Activated T-helper 17 cell treated with anti-CD3 and anti-CD28 coated beads, Interleukin-2, amount 50 U/mL, for 72 hours (primary cell): Measurements from ENCODE around the gene FOXN3. TPM values are rescaled to one million over a fixed set of nuclear protein-coding genes. Genes with fewer than 3 reads are reported as not detected.
"Not testable (repeated sequence)": the region's sequence is repeated elsewhere in the genome, so short reads cannot be mapped to it uniquely, and the experiment has no call there.

Source experiments
- ATAC-seq: fragments of 150-1000 bp; cut with Tn5 transposase; replicated peaks from 2 replicates; pipeline ENCODE4 v1.10.0; 2021; ENCODE audit warnings: mild to moderate bottlenecking, moderate library complexity
- H3K27ac Mint-ChIP-seq: one replicate; pipeline ENCODE4 v1.8.0; 2022; ENCODE audit warnings: mixed read lengths
- H3K27me3 Mint-ChIP-seq: one replicate; pipeline ENCODE4 v1.8.0; 2022; ENCODE audit warnings: mixed read lengths
- H3K36me3 Mint-ChIP-seq: one replicate; pipeline ENCODE4 v1.8.0; 2022; ENCODE audit warnings: low read depth, mild to moderate bottlenecking, mixed read lengths
- H3K4me1 Mint-ChIP-seq: one replicate; pipeline ENCODE4 v1.8.0; 2022; ENCODE audit warnings: mixed read lengths
- H3K4me3 Mint-ChIP-seq: one replicate; pipeline ENCODE4 v1.8.0; 2022; ENCODE audit warnings: mild to moderate bottlenecking, mixed read lengths
- H3K9me3 Mint-ChIP-seq: one replicate; pipeline ENCODE4 v1.8.0; 2022; ENCODE audit warnings: mixed read lengths
- total RNA-seq, 2 donors: library from RNA; stranded (reverse); gene quantifications; one replicate each; pipeline ENCODE4 v1.2.3, GENCODE V29; 2022

Gene FOXN3
- total RNA-seq, 2 donors from 2014 or later, result 56.9 to 82.3 TPM

DNA sequence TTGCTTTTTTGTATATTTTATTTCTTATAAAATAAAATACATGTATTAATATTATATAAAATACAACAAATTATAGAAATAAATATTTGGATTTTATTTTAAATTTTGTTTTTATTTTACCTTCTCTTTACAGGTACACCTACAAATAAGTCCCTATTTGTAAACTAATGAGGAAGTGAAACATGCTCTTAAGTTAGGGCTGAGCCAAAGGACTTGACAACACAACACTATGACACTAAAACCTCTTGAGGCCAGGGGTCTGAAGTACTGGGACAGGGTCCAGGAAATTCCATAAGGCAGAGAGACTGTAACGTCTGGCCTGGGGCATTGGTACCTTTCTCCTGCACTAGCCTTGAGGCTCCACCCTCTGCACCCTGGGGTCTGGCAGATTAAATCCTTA lies 293.2 kb downstream of the FOXN3 start:
- Mint-ChIP-seq H3K9me3 (no peaks in the 10 kb centered on the region), H3K27me3 (peaks cover 5% of the 10 kb centered on the region), H3K36me3 (no peaks in the 10 kb centered on the region), H3K27ac (no peak overlapping the region), H3K4me3 (no peak overlapping the region), H3K4me1 (no peaks in the 10 kb centered on the region)
- ATAC-seq, result no peak

DNA sequence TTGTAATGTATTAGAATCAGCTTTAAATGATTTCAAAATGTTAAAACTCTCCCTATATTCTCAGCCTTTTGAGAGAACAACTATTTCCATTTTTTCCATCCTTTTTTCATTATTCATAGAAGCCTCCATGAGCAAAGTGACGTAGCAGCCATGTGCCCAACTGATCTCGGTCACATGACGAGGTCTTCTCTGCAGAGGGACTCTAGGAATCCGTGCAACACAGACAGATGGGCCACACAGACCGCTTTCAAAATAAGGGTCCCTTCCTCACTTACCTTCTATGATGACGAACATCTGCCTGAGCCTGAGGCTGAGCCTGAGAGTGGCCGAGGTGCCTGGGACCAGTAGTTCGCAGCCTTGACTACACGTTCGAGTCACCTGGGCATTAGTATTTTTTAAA lies 293.8 kb downstream of the FOXN3 start:
- Mint-ChIP-seq H3K27me3 (peaks cover 5% of the 10 kb centered on the region), H3K4me1 (no peaks in the 10 kb centered on the region), H3K36me3 (no peaks in the 10 kb centered on the region), H3K4me3 (no peak overlapping the region), H3K27ac (no peak overlapping the region), H3K9me3 (no peaks in the 10 kb centered on the region)
- ATAC-seq, result no peak

DNA sequence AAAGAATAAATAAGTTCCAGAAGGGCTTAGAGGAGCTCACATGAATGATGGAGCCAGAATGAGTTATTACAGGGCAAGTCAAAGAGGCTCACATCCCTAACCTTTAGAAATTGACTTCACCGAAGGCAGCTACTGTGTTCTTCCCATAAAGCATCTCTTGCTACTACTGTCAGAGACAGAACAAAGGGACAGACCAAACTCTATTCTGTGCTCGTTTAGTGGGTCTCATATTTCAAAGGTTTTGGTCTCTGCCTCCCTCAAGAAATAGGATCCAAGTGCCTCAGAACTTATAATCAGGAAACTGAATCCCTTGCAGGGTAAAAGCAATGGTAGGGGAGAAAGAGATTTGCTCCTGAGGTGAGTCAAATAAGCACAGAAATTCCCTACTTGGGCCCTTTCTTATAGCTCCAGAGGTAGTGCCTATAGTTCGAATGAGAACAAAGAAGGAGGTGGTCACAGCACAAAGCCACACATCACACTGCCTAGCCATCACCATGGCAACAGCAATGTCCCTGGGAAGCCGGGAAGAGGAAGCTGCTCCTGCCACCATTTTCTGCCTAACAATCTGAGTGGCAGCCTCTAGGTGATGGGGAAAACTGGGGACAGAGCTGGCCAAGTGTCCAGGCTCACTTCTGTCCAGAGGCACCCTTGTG lies 294.9 kb downstream of the FOXN3 start:
- no peaks in the 10 kb centered on the region for H3K36me3 Mint-ChIP-seq
- ATAC-seq, result no peak
- H3K27me3 Mint-ChIP-seq, result peaks cover 5% of the 10 kb centered on the region
- no peak overlapping the region for H3K4me3 Mint-ChIP-seq
- H3K27ac Mint-ChIP-seq, result no peak overlapping the region
- H3K9me3 Mint-ChIP-seq, result peaks cover 3% of the 10 kb centered on the region
- H3K4me1 Mint-ChIP-seq, result no peaks in the 10 kb centered on the region

DNA sequence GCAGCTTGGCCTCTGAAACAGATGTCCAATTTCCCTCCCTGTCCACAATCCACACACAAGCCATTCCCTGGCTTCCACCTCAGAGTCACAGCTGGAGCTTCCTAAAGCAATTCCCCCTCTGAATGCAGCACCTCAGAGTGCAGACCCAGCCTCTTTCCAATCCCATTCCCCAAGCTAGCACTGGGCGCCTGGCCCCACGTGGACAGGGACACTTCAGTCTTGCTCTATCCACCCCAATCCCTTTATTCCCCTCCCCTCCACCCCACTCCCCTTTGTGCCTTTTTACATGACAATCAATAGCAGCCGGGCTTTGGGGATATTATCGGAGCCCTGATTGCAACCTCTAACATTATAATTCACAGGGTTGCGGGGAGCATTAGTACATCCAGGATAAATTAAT lies 300.0 kb downstream of the FOXN3 start:
- Mint-ChIP-seq H3K27me3 (peaks cover 12% of the 10 kb centered on the region), H3K4me1 (no peaks in the 10 kb centered on the region), H3K9me3 (peaks cover 3% of the 10 kb centered on the region), H3K36me3 (no peaks in the 10 kb centered on the region), H3K27ac (no peak overlapping the region), H3K4me3 (no peak overlapping the region)
- ATAC-seq, result no peak

DNA sequence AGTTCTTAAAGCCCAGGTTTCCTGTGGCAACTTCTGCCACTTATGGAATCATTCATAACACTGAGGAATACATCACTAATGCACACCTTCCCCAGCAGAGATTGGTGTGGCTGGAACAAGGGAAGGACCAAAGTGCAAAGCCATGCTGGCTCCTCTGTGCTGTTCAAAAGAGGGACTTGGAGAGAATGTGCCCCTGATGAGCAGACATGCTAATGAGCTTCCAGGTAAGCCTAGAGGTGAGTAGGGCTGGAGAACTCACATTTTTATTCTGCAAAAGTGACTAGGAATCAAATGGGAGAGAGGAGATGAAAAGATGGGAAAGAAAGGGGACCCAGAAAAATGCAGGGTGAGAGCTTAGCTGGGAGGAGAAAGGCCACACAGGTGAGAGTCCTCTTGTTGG lies 302.9 kb downstream of the FOXN3 start:
- Mint-ChIP-seq H3K9me3 (peaks cover 3% of the 10 kb centered on the region), H3K27ac (no peak overlapping the region), H3K4me3 (no peak overlapping the region), H3K4me1 (no peaks in the 10 kb centered on the region), H3K36me3 (no peaks in the 10 kb centered on the region), H3K27me3 (peaks cover 7% of the 10 kb centered on the region)
- no peak for ATAC-seq

DNA sequence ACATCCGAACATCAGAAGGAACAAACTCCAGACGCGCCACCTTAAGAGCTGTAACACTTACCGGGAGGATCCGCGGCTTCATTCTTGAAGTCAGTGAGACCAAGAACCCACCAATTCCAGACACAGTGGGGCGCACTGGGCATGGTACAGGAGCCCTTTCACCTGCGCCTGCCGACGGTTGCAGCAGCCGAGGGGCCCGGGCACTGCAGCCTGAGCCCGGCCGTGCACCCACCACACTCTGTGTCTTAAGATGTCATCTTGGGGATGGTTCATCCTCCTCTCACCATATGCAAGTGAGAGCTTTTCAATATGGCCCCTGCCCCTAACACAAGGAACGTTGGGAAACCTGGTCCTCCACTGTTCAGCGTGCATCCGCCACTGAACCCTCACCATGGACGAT lies 304.3 kb downstream of the FOXN3 start:
- no peaks in the 10 kb centered on the region for H3K36me3 Mint-ChIP-seq
- H3K9me3 Mint-ChIP-seq, result peaks cover 2% of the 10 kb centered on the region
- H3K27ac Mint-ChIP-seq, result no peak overlapping the region
- ATAC-seq, result no peak
- no peak overlapping the region for H3K4me3 Mint-ChIP-seq
- H3K27me3 Mint-ChIP-seq, result peaks cover 14% of the 10 kb centered on the region
- H3K4me1 Mint-ChIP-seq, result no peaks in the 10 kb centered on the region

DNA sequence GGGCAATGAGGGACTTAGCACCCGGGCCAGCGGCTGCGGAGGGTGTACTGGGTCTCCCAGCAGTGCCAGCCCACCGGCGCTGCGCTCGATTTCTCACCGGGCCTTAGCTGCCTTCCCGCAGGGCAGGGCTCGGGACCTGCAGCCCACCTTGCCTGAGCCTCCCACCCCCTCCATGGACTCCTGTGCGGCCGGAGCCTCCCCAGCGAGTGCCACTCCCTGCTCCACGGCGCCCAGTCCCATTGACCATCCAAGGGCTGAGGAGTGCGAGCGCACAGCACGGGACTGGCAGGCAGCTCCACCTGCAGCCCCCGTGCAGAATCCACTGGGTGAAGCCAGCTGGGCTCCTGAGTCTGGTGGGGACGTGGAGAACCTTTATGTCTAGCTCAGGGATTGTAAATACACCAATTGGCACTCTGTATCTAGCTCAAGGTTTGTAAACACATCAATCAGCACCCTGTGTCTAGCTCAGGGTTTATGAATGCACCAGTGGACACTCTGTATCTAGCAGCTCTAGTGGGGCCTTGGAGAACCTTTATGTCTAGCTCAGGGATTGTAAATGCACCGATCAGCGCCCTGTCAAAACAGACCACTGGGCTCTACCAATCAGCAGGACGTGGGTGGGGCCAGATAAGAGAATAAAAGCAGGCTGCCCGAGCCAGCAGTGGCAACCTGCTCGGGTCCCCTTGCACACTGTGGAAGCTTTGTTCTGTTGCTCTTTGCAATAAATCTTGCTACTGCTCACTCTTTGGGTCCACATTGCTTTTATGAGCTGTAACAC lies 305.1 kb downstream of the FOXN3 start:
- H3K27me3 Mint-ChIP-seq, result peaks cover 15% of the 10 kb centered on the region
- not testable (repeated sequence) for H3K9me3 Mint-ChIP-seq, H3K4me1 Mint-ChIP-seq, H3K4me3 Mint-ChIP-seq, H3K27ac Mint-ChIP-seq, ATAC-seq, H3K36me3 Mint-ChIP-seq

DNA sequence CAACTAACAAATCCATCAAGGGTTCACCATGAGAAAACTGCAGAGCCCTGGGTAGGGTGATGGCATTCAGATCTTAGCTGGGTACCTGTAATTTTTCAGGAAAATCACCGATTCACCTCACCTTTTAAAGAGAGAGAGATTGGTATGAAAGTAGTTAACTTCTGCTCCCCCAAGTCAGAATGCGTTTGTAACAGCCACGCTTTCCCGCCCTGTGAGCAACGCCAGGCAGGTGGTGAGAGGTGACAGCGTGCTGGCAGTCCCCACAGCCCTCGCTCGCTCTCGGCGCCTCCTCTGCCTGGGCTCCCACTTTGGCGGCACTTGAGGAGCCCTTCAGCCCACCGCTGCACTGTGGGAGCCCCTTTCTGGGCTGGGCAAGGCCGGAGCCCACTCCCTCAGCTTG lies 305.8 kb downstream of the FOXN3 start:
- H3K27ac Mint-ChIP-seq, ATAC-seq, H3K36me3 Mint-ChIP-seq, H3K4me3 Mint-ChIP-seq, H3K9me3 Mint-ChIP-seq, H3K4me1 Mint-ChIP-seq: not testable (repeated sequence)
- H3K27me3 Mint-ChIP-seq, result peaks cover 17% of the 10 kb centered on the region

DNA sequence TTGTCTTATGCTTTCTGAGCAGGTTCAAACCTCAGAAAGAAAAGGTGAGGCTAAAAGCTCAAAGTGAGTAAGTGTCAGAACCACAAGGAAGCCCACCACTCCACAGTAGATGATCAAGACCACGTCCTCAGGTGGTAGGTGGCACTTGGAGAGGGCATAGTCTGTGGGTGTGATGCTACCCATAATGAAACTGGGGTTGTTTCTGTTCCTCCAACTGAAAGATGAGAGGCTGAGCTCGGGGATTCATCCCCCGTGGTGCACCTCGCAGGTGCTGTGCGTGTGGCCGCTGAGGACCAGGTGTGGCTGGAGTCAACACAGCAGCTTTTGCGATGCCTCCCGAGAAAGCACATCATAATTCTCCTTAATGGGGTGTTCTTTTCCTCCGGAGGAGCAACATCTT lies 306.9 kb downstream of the FOXN3 start:
- Mint-ChIP-seq H3K9me3 (peaks cover 3% of the 10 kb centered on the region), H3K27me3 (peaks cover 19% of the 10 kb centered on the region), H3K36me3 (no peaks in the 10 kb centered on the region), H3K27ac (no peak overlapping the region), H3K4me3 (no peak overlapping the region), H3K4me1 (no peaks in the 10 kb centered on the region)
- no peak for ATAC-seq

DNA sequence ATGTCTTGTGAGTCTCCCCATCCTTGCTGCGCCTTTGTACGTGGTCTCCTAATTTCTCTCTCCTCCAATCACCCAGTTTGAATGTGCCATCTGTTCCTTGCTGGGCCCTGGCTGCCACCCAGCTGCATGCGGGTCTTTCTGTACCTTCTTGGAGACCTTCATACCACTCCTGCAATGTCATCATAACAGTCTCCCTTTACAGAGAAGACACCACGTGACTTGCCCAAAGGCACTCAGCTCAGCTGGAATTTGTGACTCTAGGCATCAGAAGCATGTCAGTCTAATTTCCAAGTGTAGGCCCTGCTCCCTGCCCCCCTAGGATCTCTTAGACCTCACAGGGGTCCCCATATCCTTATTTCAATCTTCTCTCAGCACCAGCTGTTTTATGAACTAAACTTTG lies 308.4 kb downstream of the FOXN3 start:
- no peak overlapping the region for H3K4me3 Mint-ChIP-seq
- H3K9me3 Mint-ChIP-seq, result peaks cover 3% of the 10 kb centered on the region
- no peaks in the 10 kb centered on the region for H3K4me1 Mint-ChIP-seq
- H3K36me3 Mint-ChIP-seq, result no peaks in the 10 kb centered on the region
- no peak for ATAC-seq
- no peak overlapping the region for H3K27ac Mint-ChIP-seq
- peaks cover 19% of the 10 kb centered on the region for H3K27me3 Mint-ChIP-seq

DNA sequence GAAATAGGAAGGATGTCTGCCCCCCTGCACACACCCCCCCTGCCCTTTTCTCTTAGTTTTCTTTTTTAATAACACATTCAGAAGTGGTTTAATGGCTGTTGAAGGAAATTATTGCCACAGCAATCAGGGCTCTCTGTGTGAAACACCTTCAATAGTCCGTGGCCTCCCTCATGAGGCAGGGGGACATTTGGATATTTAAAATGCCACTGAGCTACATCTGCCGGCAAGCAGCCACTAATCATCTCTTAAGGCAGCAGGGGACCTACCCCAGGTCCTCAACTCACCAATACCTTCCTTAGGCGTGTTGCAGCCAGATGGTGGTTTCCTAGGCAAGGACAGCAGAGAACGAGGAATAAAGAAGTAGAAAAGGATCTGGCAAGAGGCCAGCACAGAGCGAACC lies 309.4 kb downstream of the FOXN3 start:
- no peak overlapping the region for H3K27ac Mint-ChIP-seq
- ATAC-seq, result no peak
- H3K9me3 Mint-ChIP-seq, result peaks cover 3% of the 10 kb centered on the region
- H3K36me3 Mint-ChIP-seq, result no peaks in the 10 kb centered on the region
- no peaks in the 10 kb centered on the region for H3K4me1 Mint-ChIP-seq
- no peak overlapping the region for H3K4me3 Mint-ChIP-seq
- peaks cover 19% of the 10 kb centered on the region for H3K27me3 Mint-ChIP-seq
